Fibroblast of the conjunctiva (primary cell): ENCODE measurements around the gene HDGFL3.

Experiments used
- DNase-seq: peaks from one replicate; pipeline ENCODE4 v3.0.0-alpha.2; 2010; ENCODE audit warnings: low read depth

The HDGFL3 gene

DNA sequence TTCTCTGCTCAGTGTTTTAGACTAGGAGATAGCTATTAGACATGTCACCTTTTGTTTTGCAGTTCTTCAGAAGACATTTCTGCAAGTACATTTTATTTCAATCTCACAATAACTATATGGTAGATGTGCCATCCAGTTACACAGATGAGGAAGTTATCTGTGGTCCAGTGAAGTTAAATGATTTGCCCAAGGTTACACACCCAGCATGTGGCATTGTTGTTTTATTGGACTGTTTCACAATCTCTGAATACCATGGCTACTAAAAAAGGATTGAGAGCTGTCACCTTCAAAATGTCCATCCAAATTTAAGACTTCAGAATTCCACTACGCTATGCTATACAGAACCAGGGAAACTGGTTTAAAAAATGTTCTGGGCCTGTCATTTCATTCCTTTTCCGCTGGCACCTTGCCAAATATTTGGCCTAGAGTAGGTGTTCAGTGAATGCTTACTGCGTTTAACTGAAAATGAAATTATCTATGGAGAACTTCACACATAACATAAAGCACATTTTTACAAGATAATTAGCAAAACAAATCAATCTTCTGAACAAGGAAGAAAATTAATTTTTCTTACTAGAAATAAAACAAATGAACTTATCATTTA lies 80.0 kb downstream of the HDGFL3 start:
- DNase-seq = no peak

DNA sequence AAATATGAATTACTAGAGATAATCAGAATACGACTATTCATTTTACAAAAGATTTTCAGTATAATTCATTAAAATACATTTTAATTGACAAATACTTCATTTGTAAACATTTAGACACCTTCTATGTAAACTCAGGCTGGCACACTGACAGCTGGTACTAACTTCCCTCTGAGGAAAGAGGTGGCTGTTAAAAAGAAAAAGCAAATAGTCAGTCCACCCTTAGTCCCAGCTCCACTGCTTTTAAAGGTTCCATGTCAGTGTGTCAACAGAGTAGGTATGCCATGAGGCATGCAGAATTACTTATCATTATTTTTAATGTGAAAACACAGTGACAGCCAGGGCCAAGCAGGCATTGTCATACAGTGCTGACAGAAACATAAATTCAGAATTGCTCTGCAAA lies 84.1 kb downstream of the HDGFL3 start:
- DNase-seq = no peak

DNA sequence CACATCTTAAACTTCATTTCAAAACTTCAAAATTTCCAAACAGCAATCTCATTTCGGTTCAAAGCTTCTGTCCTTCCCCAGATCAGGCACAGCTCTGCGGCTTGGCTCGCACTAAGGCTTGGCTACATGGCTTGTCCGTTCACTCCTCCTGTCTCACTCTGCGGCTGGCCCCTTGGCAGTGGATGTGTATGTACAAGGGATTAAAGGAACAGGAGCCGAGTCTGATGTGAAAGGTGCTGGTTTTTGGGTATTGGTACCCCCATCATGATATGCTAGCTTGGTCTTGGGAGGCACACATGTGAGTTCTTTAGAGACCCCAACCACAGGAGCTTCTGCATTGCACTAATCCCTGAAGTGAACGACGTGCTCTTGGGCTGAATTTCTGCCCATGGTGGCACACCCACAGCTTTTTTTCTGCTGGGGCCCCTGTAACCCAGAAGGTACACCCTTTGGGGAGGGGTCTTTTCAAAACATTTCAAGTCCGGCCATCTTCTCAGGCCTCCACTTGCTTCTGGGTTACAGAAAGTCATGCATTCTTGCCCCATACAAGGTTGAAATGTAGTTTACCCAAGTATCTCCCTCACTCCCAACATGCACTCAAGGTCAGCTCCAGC lies 87.5 kb downstream of the HDGFL3 start:
- DNase-seq = no peak

DNA sequence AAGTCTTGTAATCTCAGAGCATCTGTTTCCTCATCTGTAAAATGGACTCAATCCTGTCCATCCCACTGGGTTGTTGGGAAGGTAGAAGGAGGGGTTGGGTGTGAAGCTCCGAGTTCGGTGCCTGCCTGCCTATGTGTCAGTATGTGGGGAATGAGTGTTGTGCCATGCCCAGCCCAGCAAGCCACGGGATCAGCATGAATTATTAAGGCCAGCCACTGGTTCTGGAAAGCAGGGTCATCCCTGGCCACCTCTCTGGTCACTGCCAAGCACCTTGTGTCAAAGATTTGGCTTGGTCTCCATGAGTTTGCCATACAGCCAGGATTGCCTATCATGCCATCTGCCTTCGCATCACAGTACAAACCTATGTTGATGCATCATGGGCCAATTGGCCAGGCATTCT lies 88.7 kb downstream of the HDGFL3 start:
- no peak for DNase-seq

DNA sequence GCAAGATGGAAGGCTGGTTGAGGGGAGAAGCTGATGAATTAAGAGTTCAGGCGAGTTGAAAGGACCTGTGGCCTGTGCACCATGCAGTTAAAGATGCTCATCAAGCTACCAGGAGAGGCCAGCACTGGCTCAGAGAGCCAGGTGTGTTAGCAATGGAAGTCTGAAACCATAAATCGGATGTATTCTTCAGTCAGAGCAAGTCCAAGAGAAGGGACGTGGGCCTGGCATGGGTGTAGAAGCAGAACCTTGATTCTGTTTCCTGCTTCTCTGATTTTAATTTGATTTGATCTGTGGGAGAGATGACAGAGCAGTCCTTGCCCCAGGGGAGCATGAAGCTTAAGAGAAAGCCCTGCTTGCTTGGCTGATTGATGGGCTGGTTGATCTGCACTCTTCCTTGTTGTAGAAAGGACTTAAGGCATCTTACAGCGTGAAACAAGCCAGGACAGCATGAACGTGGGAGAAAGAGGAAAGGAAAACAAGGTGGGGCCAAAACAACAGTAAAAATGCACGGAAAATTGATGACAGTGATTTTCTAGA lies 89.3 kb downstream of the HDGFL3 start:
- no peak for DNase-seq

DNA sequence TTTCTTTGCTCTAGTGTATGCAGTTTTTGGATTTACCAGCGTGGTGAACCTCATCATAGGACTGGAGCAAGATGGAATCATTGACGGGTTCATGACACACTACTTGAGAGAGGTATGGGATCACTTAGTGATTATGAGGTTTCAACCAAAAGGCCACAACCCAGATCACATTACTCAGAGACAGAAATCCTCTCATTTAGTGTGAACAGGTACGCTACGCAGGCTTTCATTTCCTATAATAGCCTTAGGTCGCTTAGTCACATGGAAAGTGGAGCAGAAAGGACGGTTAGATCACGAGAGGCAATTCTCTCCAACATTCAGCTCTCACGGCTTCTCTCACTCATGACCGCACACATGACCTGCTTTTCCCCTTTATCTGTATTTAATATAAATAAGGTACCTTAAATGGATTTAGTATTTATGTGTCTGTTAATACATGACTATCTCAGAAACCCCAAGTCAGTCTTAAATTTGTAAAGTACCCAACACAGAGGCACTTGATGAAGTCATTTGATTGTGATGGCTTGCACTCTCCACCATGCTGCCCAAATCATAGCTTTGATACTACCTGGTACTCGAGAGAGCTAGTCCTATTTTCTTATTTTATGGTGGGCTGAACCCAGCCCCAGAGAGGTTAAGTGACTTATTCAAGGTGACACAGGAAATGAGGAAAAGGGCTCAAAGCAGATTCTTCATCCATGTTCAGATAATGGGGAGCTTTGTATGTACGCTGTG lies 91.6 kb downstream of the HDGFL3 start:
- DNase-seq = no peak

DNA sequence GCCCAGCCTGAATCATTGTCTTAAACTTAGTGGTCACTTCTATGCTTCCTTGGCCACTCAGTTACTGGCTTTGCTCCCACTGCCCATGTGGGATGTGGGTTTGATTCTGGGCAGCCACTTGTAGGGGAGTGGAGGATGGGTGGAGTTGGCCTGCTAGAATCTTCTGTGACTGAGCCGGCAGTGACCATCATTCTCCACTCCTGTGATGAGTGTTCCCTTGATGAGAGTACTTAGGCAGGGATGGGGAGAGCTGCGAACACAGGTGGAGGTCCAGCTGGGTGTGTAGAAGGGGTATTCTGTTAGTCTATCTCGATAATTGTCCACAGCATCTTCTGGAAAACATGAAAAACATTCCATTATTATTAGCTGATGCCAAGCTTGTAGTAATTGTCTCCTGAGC lies 92.2 kb downstream of the HDGFL3 start:
- no peak for DNase-seq

DNA sequence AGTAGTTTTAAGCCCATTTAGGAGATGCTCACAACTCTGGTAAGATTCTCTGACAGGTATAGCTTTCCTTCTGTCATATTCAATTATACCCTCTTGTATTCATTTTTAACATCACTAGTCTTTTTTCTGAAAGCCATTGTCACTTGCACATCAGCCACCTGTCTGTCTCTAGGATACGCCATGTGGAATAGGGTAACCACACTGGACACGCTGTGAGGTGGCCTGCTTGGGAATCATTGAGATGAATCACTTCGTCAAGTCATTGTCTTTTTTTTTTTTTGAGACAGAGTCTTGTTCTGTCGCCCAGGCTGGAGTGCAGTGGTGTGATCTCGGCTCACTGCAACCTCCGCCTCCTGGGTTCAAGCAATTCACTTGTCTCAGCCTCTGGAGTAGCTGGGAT lies 92.8 kb downstream of the HDGFL3 start:
- no peak for DNase-seq

DNA sequence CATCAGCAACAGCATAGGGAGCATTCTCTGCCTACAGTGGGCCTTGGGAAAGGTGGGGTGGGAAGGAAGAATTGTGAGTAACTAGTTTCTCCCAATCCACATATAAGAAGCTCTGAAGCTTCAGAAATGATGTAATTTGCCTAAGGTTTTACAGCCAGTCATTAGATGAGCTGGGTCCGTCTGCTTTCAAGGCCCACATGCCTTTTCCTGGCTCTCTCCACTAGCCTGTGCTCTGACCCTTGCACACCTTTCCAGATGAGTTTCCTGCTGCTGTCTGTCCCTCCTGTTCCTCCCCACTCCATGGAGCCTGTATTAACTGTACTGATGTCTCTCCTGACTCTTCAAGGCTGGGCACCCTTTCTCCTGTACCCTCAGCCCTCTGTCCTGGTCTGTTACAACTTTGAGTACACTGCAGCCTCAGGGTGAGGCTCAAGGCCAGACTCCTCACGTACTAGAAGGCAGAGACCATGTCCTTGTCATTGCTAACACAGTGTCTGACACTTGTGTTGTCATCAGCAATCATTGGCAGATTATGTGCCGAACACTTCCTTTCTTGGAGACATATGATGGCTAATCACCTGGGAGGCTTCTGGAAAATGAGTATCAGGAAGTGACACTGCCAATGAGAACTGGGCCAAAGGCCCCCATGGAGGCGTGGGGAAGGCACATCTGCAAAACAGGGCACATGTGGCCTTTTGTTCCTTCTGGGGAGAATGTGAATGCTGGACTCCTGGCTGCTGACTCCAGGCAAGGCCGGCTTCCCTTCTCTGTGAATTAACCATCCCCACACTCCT lies 93.5 kb downstream of the HDGFL3 start:
- DNase-seq = no peak

DNA sequence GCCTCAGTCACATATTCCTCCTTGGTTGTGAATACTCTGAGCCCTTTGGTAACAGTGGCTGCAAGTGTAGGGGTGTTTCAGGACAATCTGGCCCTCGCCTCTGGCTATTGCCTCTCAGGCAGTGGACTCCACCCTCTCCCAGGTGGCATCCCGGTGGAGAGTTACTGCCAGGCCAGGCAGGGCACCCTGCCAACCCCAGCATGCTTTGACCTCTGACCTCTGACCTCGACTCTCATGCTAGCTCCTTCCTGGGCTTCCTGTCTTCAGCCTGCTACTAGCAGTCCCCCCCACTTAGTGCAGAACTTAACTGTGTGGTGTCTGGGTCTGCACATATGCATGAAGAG lies 94.7 kb downstream of the HDGFL3 start:
- no peak for DNase-seq

DNA sequence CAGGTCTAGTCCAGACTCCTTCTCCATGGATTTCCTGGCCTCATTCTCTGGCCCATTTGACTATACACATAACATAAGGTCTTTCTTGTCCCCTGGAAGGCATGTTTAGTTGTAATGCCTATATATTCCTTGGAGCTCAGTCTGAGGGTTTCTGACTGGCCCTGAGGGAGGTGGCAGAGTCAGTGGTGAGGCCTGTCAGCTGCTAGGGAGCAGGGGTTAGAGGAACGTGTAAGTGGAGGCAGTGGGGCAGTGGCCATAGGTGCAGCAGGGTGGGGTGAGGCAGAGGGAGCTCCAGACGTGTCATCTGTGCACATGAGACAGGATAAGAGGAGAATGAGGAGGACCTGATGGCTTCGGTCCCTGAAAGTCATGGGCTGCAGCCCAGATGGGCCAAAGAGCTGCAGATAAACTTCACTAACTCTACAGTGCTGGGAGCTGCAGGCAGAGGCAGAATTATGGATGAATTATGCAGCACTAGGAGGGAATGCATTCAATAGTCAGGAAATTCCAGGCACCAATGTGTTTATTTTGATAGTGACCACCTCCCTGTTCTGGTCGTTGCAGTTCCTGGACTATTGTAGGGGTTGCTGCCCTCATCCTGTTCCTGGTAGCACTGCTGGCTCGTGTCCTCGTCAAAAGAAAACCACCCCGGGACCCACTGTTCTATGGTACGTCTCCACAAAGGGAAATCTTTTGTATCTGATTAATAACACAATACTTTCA lies 95.2 kb downstream of the HDGFL3 start:
- DNase-seq = peak; percentile 59

DNA sequence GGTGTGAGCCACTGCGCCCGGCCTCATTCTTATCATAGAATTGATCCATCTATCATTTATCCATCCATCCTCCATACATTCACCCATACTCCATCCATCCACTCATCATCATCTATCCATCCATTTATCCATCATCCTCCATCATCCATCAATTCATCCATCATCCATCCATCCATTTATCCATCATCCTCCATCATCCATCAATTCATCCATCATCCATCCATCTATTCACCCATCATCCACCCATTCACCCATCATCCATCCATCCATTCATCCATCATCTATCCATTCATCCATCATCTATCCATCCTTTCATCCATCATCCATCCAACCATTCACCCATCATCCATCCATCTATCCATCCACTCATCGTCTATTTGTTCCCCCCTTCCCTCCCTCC lies 96.5 kb downstream of the HDGFL3 start:
- no peak for DNase-seq

DNA sequence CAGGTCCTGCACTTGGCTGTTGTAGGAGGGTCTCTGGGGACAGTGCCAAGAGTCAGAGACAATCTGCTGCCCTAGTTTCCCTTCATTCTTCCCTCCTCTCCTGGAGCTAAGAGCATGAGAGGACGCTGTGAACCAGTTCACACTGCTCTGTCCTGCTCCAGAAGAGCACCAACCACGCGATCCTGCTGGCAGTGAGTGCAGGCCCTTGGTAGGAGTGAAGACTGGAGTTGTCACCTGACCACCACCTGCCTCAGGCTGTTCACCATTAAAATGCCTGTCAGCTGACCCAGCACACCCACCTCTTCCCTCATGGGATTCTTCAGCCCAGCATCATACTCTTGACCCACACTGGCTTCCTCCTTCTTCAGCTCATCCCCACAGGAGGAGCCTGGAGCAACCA lies 97.2 kb downstream of the HDGFL3 start:
- DNase-seq = no peak

DNA sequence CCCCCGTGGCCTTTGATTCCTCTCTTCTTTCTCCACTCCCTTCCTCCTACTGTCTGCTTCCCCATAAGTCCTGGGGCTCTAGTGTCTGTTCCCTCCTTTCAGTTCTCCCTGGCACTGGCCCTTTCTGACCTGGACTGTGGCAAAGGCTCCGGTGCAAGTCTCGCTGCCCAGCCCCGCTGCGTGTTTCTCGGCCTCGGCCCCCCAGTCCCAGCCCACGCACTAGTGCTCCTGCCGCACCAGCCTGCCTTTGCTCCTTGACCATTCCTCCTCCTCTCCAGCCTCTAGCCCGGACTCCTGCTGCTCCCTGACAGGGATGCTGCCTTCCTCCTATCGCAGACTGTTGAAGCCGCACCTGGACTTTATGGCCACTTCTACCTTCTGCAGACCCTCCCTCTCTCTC lies 98.1 kb downstream of the HDGFL3 start:
- no peak for DNase-seq

DNA sequence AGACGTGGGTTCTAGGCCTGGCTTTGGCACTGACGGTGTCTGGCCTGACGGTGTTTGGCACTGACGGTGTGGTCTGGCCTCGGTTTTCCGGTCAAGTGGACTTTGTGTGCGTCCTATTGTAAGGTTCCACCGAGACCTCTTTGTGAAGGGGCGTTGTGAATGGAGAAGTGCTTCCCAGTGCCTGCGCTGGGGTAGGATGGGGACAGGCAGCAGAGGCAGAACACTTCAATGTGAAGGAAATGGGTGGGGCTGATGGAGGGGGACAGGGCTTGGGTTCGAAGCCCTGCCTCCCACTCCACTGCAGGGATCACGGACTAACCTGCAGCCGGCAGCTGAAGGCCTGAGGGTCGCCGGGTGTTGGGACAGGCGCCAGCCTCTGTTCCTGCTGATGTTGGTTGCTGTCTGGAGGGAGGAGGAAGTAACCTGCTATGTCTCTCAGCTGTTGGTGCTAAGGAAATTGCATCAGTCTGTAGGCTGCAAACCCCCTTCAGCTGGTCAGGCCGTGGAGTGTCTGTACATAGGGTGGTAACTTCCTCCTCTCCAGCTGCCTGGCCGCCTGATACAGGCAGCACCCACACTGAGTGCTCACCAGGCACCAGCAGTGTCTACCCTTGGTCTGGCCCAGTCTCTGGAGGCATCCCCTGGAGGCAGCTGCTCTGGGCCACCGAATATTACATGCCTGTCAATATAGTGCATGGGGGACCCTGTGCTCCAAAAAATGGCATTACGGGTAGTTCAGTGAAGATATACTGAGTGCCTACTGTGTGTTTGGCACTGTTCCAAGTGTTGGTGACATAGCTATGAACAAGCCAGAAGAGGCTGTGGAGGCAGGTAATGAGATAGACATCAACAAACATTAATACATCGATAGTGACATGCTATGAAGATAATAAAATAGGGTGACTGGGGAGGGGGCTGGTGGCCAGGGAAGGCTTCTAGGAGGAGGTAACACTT lies 99.1 kb downstream of the HDGFL3 start:
- peak; percentile 9 for DNase-seq

DNA sequence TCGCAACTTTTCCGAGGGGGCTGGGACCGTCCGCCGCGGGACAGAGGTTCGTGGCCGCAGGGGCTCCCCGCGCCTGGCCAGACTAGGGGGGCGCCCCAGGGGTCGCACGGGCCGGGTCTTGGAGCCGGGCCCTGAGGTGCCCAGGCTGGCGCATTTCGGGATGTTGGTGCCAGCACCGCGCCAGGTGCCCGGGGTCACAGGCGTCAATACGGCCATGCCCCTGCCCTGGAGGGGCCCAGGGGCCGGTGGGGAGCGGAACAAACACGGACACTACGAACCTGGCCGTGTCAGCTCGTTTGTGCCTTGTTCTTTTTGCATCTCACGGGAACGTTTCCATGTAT lies 99.8 kb downstream of the HDGFL3 start:
- DNase-seq = no peak

DNA sequence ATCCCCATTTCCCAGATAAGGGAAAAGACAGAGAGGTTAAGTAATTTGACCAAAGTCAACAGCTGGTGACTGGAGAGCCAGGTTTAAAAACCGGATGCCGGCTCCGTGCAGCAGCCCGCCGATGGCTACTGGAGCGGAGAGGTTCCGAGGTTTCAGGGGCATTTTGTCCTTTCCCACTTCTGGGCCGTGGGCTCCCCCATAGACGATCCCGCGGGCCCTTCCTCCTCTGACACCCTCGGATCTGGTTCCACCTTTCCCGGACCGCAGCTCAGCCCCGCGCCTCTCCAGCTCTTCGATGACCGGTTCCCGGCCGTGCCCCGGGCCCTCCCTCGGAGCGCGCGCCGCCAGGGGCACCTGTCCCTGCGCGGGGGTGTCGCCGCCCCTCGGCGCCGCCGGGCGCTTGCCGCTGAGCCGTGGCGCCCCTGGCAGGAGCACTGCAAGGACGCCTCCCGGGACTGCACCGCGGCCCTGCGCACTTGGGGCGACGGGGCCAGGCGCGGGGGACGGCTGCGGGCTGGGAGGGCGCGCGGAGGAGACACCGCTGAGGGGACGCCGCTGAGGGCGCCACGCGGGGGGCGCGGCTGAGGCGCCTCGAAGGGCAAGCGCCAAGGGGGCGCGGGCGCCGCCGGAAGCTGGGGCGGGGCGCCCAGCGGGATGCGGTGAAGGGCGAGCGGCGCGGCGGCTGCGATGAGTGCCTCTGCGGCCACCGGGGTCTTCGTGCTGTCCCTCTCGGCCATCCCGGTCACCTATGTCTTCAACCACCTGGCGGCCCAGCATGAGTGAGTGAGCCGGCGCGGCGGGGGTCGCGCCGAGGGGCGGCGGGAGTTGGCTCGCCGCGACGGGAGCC lies 100.4 kb downstream of the HDGFL3 start, which contains the start of gene TM6SF1:
Gene TM6SF1, plus strand, starts transcription at position 652 of the 847 bp plus-strand sequence. Its CDS starts 36 bp downstream, at position 688.
- no peak for DNase-seq

DNA sequence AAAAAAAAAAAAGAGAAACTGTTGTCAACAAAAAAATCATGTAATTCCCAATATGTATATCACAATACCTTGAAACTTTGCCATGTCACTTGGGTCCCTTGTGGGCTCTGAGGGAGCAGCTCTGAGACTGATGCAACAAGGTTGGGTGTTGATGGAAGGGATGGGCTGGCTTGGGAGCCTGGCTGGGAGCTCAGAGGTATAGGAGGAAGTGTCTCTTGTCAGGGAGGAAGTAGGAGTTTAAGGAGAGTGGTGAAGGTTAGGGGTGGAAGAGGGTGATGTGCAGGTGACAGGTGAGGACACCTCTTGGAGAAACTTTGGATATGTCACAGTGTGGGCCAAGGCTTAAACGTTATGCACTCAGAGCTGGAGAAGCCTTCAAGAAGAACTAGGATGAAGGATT lies 102.2 kb downstream of the HDGFL3 start:
- DNase-seq = no peak

DNA sequence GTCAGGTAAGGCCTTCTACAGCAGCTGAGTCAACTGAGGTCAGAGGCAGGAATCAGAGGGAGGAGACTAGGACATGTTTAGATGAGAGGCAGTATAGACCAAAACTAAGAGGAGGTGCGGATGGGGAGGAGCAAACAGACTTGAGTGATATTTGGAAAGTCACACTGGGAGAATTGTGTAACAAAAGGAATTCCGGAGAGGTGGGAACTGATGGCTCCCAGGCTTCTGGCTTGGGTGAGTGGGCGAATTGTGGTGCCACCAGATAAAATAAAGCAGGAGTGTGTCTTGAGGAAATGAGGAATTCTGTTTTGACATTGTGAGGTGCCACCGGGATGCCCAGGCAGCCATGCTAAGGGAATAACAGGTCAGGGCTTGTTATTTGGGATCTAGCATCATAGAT lies 103.5 kb downstream of the HDGFL3 start:
- no peak for DNase-seq

DNA sequence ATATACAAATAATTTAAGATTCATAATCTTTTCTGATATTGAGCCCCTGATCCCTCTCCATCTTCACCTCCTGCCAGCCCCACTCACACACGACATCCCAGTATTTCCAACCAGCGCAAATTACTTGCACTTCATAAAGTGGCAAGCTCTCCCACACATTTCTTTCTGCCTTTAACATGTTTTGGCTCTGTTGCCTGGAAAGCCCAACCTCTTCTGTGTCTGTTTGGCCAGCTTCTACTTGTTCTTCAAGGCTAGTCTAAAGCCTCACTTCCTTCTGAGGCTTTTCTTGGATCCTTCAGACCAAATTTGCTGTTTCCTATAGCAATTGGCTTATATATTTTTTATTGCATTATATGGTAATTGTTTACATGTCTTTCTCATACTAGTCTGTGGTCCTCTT lies 105.3 kb downstream of the HDGFL3 start:
- no peak for DNase-seq
